GM12892 (cell line): Measurements from ENCODE around the gene DNM3.

Experiments used
- POLR2A ChIP-seq: IDR thresholded peaks from 2 replicates; pipeline ENCODE4 v1.6.1; 2011; ENCODE audit warnings: low read depth, low read length, control low read depth
- POLR2AphosphoS5 ChIP-seq: IDR thresholded peaks from 2 replicates; pipeline ENCODE4 v1.6.1; 2011; ENCODE audit warnings: low read depth, low read length, control low read depth
- TAF1 ChIP-seq: IDR thresholded peaks from 2 replicates; pipeline ENCODE4 v1.6.1; 2011; ENCODE audit warnings: low read depth, mild to moderate bottlenecking, control low read depth, low read length, borderline replicate concordance

DNA sequence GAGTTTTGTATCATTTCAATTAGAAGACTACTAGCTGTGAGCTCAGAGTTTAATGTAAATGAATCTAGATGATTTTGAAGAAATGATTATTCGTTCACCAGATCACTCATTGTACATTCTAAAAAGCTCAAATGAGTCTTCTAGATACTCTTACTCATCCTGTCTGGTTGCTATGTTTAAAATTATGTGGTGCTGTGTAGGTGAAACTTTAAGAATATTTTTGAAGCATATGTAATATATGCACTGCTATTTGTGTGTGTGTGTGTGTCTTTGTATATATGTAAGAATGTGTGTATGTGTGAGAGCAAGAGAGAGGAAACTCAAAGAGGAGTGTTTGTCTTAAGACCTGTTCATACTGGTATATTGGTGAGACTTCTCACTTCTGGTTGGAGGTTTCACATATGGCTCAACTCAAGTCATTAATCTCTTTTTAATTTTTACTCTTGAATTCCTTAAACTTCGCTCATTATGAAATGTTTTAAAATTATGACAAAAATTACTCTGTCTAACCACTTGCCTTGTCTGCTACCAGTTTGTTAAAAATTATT lies 570.6 kb downstream of the DNM3 start:
- TF ChIP-seq POLR2A (no peak), POLR2AphosphoS5 (no peak), TAF1 (no peak)
